ENCODE results near the gene GNG12.

DNA sequence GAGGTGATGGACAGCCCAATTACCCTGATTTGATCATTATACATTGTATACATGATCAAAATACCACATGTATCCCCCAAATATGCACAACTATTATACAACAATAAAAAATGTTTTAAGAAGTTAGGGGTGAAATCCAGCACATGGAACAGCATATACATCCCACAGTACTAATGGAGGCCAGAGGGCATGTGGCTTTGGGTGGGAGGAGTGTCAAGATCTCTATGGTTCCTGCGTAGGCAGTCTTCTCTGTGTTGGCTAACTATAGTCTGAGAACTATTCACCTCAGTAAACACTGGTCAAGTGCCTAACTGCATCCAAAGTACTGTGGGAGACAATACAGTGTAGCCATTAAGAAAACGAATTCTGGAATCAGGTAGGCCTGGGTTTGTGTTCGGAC lies 74.2 kb downstream of the GNG12 start:
- TF ChIP-seq POLR2A (IDR thresholded peaks at IDR 0.05; ENCODE audit: low read length), result no peak
- no peak for TF ChIP-seq GATA1 (IDR thresholded peaks at IDR 0.05; ENCODE audit: low read depth, low read length)

Measured in erythroblast (primary cell).